GM23338 (cell line): ENCODE results near the gene SUMF1. TPM values are rescaled to one million over a fixed set of nuclear protein-coding genes. Genes with fewer than 3 reads are reported as not detected.

Experiments used
- CREB1 ChIP-seq: fragments of 250-450 bp; sonication (Bioruptor Pico); IDR thresholded peaks from 2 replicates; pipeline ENCODE4 v1.5.0; 2020; ENCODE audit warnings: low read depth, mild to moderate bottlenecking, moderate library complexity
- EZH2 ChIP-seq: fragments of 200-600 bp; sonication (generic); IDR thresholded peaks from one replicate; pipeline ENCODE4 v1.8.0; 2017; ENCODE audit warnings: antibody characterized with exemption, mild to moderate bottlenecking, low read depth; ENCODE audit not compliant: unreplicated experiment
- JUNB ChIP-seq: IDR thresholded peaks from one replicate; pipeline ENCODE4 v1.6.1; 2016; ENCODE audit warnings: antibody characterized with exemption; ENCODE audit not compliant: unreplicated experiment
- NANOG ChIP-seq: IDR thresholded peaks from 2 replicates; pipeline ENCODE4 v1.6.1; 2016; ENCODE audit warnings: antibody characterized with exemption, borderline replicate concordance
- POLR2AphosphoS5 ChIP-seq: IDR thresholded peaks from 2 replicates; pipeline ENCODE4 v1.6.1; 2016; ENCODE audit warnings: antibody characterized with exemption, low read depth
- STAT1 ChIP-seq: IDR thresholded peaks from one replicate; pipeline ENCODE4 v1.6.1; 2016; ENCODE audit warnings: antibody characterized with exemption; ENCODE audit not compliant: unreplicated experiment
- ZNF114 ChIP-seq: fragments of 250-450 bp; sonication (Bioruptor Pico); IDR thresholded peaks from 2 replicates; pipeline ENCODE4 v1.5.0; 2020; ENCODE audit warnings: mild to moderate bottlenecking, moderate library complexity
- polyA plus RNA-seq: library from polyadenylated mRNA; unstranded; fragments of >200 nt; fragmentation: Nextera tagmentation; extraction: Ambion mirVana; gene quantifications from 2 replicates; pipeline ENCODE4 v1.2.1, GENCODE V29; 2016
- total RNA-seq: library from RNA; depleted of rRNA; stranded (reverse); fragments of >200 nt; shearing (Covaris generic); gene quantifications from 2 replicates; pipeline ENCODE4 v1.2.3, GENCODE V29; 2014
- TF ChIP-seq, protein P1 (sequence below): fragments of 250-450 bp; sonication (Bioruptor Pico); IDR thresholded peaks from 2 replicates; pipeline ENCODE4 v1.5.0; 2020; ENCODE audit warnings: mild to moderate bottlenecking, moderate library complexity
- TF ChIP-seq, protein P2 (sequence below): IDR thresholded peaks from one replicate; pipeline ENCODE4 v1.6.1; 2018; ENCODE audit warnings: antibody characterized with exemption; ENCODE audit not compliant: unreplicated experiment
- TF ChIP-seq, protein P3 (sequence below), 2 experiments: fragments of 200-600 bp in 1 of 2; sonication (generic) in 1 of 2; conservative IDR thresholded peaks; 2 replicates each; pipeline versions ENCODE4 v1.5.1 to v1.6.1; 2016 to 2017; ENCODE audit warnings: antibody characterized with exemption in 2 of 2, low read depth in 2 of 2, mild to moderate bottlenecking in 2 of 2, moderate library complexity in 1 of 2

SUMF1 gene
- total and polyA plus RNA-seq, 2 experiments from 2014 or later = 6.9 to 20.3 TPM

DNA sequence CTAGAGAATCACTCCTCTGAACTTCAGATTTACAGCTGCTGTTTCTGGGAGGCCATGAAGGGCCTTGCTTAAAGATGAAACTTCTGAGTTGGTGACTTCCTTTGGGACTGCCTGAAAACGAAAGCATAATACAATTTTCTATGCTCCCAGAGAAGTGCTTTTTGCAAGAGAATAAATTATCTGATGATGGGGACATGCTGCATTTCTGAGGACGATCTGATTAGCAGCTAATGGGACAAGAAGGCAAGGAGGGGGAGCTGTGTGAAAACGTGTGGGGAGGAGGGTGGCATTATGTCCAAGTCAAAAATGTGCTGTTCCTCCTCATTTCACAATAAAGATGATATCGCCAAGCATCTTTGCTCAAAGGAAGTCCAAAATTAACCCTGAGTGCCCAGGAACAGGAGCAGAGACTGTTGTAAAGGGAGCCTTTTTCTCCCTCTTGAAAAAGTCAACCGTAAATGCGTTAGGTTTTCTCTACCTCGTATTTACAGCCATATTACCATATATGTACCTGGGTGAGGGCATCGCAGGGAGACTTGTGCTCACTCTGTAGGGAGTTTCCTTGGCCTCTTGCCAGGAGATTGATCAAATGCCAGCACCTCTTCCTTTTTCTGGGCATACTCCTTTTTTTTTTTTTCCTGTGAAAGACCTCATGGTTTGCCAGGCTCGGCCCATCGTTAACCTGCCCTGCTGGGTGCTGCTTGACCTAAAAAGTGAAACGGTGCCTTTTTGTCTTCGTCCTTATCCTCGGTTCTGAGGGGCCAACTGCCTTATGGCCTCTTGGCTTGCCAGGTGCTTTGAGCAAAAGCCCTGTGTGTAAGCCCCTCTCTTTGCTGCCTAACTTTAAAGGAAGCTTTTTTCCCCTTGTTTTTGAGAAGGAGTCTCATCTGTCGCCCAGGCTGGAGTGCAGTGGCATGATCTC, 37.5 kb upstream of the SUMF1 start (continued):
- TF ChIP-seq, protein P1, sequence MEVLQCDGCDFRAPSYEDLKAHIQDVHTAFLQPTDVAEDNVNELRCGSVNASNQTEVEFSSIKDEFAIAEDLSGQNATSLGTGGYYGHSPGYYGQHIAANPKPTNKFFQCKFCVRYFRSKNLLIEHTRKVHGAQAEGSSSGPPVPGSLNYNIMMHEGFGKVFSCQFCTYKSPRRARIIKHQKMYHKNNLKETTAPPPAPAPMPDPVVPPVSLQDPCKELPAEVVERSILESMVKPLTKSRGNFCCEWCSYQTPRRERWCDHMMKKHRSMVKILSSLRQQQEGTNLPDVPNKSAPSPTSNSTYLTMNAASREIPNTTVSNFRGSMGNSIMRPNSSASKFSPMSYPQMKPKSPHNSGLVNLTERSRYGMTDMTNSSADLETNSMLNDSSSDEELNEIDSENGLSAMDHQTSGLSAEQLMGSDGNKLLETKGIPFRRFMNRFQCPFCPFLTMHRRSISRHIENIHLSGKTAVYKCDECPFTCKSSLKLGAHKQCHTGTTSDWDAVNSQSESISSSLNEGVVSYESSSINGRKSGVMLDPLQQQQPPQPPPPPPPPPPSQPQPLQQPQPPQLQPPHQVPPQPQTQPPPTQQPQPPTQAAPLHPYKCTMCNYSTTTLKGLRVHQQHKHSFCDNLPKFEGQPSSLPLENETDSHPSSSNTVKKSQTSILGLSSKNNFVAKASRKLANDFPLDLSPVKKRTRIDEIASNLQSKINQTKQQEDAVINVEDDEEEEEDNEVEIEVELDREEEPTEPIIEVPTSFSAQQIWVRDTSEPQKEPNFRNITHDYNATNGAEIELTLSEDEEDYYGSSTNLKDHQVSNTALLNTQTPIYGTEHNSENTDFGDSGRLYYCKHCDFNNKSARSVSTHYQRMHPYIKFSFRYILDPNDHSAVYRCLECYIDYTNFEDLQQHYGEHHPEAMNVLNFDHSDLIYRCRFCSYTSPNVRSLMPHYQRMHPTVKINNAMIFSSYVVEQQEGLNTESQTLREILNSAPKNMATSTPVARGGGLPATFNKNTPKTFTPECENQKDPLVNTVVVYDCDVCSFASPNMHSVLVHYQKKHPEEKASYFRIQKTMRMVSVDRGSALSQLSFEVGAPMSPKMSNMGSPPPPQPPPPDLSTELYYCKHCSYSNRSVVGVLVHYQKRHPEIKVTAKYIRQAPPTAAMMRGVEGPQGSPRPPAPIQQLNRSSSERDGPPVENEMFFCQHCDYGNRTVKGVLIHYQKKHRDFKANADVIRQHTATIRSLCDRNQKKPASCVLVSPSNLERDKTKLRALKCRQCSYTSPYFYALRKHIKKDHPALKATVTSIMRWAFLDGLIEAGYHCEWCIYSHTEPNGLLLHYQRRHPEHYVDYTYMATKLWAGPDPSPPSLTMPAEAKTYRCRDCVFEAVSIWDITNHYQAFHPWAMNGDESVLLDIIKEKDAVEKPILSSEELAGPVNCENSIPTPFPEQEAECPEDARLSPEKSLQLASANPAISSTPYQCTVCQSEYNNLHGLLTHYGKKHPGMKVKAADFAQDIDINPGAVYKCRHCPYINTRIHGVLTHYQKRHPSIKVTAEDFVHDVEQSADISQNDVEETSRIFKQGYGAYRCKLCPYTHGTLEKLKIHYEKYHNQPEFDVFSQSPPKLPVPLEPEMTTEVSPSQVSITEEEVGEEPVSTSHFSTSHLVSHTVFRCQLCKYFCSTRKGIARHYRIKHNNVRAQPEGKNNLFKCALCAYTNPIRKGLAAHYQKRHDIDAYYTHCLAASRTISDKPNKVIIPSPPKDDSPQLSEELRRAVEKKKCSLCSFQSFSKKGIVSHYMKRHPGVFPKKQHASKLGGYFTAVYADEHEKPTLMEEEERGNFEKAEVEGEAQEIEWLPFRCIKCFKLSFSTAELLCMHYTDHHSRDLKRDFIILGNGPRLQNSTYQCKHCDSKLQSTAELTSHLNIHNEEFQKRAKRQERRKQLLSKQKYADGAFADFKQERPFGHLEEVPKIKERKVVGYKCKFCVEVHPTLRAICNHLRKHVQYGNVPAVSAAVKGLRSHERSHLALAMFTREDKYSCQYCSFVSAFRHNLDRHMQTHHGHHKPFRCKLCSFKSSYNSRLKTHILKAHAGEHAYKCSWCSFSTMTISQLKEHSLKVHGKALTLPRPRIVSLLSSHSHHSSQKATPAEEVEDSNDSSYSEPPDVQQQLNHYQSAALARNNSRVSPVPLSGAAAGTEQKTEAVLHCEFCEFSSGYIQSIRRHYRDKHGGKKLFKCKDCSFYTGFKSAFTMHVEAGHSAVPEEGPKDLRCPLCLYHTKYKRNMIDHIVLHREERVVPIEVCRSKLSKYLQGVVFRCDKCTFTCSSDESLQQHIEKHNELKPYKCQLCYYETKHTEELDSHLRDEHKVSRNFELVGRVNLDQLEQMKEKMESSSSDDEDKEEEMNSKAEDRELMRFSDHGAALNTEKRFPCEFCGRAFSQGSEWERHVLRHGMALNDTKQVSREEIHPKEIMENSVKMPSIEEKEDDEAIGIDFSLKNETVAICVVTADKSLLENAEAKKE = no peak
- TF ChIP-seq POLR2AphosphoS5 (no peak), STAT1 (no peak), ZNF114 (CRISPR knock-in tag) (no peak), CREB1 (CRISPR knock-in tag) (no peak), NANOG (no peak), EZH2 (no peak), JUNB (no peak)
- TF ChIP-seq, protein P2, sequence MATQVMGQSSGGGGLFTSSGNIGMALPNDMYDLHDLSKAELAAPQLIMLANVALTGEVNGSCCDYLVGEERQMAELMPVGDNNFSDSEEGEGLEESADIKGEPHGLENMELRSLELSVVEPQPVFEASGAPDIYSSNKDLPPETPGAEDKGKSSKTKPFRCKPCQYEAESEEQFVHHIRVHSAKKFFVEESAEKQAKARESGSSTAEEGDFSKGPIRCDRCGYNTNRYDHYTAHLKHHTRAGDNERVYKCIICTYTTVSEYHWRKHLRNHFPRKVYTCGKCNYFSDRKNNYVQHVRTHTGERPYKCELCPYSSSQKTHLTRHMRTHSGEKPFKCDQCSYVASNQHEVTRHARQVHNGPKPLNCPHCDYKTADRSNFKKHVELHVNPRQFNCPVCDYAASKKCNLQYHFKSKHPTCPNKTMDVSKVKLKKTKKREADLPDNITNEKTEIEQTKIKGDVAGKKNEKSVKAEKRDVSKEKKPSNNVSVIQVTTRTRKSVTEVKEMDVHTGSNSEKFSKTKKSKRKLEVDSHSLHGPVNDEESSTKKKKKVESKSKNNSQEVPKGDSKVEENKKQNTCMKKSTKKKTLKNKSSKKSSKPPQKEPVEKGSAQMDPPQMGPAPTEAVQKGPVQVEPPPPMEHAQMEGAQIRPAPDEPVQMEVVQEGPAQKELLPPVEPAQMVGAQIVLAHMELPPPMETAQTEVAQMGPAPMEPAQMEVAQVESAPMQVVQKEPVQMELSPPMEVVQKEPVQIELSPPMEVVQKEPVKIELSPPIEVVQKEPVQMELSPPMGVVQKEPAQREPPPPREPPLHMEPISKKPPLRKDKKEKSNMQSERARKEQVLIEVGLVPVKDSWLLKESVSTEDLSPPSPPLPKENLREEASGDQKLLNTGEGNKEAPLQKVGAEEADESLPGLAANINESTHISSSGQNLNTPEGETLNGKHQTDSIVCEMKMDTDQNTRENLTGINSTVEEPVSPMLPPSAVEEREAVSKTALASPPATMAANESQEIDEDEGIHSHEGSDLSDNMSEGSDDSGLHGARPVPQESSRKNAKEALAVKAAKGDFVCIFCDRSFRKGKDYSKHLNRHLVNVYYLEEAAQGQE = no peak
- TF ChIP-seq, protein P3, sequence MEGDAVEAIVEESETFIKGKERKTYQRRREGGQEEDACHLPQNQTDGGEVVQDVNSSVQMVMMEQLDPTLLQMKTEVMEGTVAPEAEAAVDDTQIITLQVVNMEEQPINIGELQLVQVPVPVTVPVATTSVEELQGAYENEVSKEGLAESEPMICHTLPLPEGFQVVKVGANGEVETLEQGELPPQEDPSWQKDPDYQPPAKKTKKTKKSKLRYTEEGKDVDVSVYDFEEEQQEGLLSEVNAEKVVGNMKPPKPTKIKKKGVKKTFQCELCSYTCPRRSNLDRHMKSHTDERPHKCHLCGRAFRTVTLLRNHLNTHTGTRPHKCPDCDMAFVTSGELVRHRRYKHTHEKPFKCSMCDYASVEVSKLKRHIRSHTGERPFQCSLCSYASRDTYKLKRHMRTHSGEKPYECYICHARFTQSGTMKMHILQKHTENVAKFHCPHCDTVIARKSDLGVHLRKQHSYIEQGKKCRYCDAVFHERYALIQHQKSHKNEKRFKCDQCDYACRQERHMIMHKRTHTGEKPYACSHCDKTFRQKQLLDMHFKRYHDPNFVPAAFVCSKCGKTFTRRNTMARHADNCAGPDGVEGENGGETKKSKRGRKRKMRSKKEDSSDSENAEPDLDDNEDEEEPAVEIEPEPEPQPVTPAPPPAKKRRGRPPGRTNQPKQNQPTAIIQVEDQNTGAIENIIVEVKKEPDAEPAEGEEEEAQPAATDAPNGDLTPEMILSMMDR (conservative IDR thresholded peaks at IDR 0.05; ENCODE audit: low read depth in 2 of 2) = no peak
